Measurements from ENCODE around the gene MRFAP1L1. TPM values are rescaled to one million over a fixed set of nuclear protein-coding genes. Genes with fewer than 3 reads are reported as not detected.

Gene MRFAP1L1
- polyA plus RNA-seq, 1 donor from 2014 or later: 438 TPM

- Histone ChIP-seq H4K20me1 (ENCODE audit: insufficient read depth) (no peaks in the 10 kb centered on the region), H3K79me2 (replicated peaks; ENCODE audit: insufficient read depth, low read length) (no peaks in the 10 kb centered on the region), H2AFZ (ENCODE audit: low read depth, low read length) (no peak overlapping the region), H3F3A (ENCODE audit: insufficient read depth, low read length, poor library complexity, severe bottlenecking) (no peaks in the 10 kb centered on the region), H3K27ac (ENCODE audit: low read length) (no peak overlapping the region), H3K9ac (ENCODE audit: low read length) (no peak overlapping the region), H3K36me3 (ENCODE audit: insufficient read depth, low read length) (no peaks in the 10 kb centered on the region), H3K27me3 (ENCODE audit: insufficient read depth, low read depth, low read length) (no peaks in the 10 kb centered on the region), H3K9me3 (ENCODE audit: low read length) (no peaks in the 10 kb centered on the region), H3K4me3 (ENCODE audit: low read length) (no peak overlapping the region), H3K4me2 (ENCODE audit: low read length) (no peak overlapping the region), H3K9me2 (ENCODE audit: insufficient read depth, low read length) (no peaks in the 10 kb centered on the region)
- no peak for TF ChIP-seq RAD21 (conservative IDR thresholded peaks at IDR 0.05)
- no peak for TF ChIP-seq TAF1 (IDR thresholded peaks at IDR 0.05; ENCODE audit: low read depth)
- TF ChIP-seq, protein P1, sequence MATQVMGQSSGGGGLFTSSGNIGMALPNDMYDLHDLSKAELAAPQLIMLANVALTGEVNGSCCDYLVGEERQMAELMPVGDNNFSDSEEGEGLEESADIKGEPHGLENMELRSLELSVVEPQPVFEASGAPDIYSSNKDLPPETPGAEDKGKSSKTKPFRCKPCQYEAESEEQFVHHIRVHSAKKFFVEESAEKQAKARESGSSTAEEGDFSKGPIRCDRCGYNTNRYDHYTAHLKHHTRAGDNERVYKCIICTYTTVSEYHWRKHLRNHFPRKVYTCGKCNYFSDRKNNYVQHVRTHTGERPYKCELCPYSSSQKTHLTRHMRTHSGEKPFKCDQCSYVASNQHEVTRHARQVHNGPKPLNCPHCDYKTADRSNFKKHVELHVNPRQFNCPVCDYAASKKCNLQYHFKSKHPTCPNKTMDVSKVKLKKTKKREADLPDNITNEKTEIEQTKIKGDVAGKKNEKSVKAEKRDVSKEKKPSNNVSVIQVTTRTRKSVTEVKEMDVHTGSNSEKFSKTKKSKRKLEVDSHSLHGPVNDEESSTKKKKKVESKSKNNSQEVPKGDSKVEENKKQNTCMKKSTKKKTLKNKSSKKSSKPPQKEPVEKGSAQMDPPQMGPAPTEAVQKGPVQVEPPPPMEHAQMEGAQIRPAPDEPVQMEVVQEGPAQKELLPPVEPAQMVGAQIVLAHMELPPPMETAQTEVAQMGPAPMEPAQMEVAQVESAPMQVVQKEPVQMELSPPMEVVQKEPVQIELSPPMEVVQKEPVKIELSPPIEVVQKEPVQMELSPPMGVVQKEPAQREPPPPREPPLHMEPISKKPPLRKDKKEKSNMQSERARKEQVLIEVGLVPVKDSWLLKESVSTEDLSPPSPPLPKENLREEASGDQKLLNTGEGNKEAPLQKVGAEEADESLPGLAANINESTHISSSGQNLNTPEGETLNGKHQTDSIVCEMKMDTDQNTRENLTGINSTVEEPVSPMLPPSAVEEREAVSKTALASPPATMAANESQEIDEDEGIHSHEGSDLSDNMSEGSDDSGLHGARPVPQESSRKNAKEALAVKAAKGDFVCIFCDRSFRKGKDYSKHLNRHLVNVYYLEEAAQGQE (IDR thresholded peaks at IDR 0.05; ENCODE audit: borderline replicate concordance): no peak
- TF ChIP-seq EZH2 (IDR thresholded peaks at IDR 0.05; ENCODE audit: borderline replicate concordance, insufficient read depth, low read length, poor library complexity, severe bottlenecking): no peak
- no peak for TF ChIP-seq EP300 (conservative IDR thresholded peaks at IDR 0.05; ENCODE audit: poor library complexity, severe bottlenecking)
- no peak for TF ChIP-seq SMC3 (conservative IDR thresholded peaks at IDR 0.05; ENCODE audit: poor library complexity)
- no peak for TF ChIP-seq MXI1 (conservative IDR thresholded peaks at IDR 0.05; ENCODE audit: poor library complexity, severe bottlenecking)
- TF ChIP-seq, protein P2, sequence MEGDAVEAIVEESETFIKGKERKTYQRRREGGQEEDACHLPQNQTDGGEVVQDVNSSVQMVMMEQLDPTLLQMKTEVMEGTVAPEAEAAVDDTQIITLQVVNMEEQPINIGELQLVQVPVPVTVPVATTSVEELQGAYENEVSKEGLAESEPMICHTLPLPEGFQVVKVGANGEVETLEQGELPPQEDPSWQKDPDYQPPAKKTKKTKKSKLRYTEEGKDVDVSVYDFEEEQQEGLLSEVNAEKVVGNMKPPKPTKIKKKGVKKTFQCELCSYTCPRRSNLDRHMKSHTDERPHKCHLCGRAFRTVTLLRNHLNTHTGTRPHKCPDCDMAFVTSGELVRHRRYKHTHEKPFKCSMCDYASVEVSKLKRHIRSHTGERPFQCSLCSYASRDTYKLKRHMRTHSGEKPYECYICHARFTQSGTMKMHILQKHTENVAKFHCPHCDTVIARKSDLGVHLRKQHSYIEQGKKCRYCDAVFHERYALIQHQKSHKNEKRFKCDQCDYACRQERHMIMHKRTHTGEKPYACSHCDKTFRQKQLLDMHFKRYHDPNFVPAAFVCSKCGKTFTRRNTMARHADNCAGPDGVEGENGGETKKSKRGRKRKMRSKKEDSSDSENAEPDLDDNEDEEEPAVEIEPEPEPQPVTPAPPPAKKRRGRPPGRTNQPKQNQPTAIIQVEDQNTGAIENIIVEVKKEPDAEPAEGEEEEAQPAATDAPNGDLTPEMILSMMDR (IDR thresholded peaks at IDR 0.05; ENCODE audit: poor library complexity, severe bottlenecking): no peak
- TF ChIP-seq POLR2AphosphoS5 (IDR thresholded peaks at IDR 0.05): no peak
Observed at GRCh38 chr4:6733358-6734164, 23.9 kb upstream of the MRFAP1L1 start.

- no peaks in the 10 kb centered on the region for H3K9me2 ChIP-seq (ENCODE audit: insufficient read depth, low read length)
- no peaks in the 10 kb centered on the region for H3F3A ChIP-seq (ENCODE audit: insufficient read depth, low read length, poor library complexity, severe bottlenecking)
- no peak for TF ChIP-seq MXI1 (conservative IDR thresholded peaks at IDR 0.05; ENCODE audit: poor library complexity, severe bottlenecking)
- H3K4me3 ChIP-seq (ENCODE audit: low read length): no peak overlapping the region
- no peak overlapping the region for H2AFZ ChIP-seq (ENCODE audit: low read depth, low read length)
- no peaks in the 10 kb centered on the region for H3K27me3 ChIP-seq (ENCODE audit: insufficient read depth, low read depth, low read length)
- H3K79me2 ChIP-seq (replicated peaks; ENCODE audit: insufficient read depth, low read length): no peaks in the 10 kb centered on the region
- H3K36me3 ChIP-seq (ENCODE audit: insufficient read depth, low read length): no peaks in the 10 kb centered on the region
- no peaks in the 10 kb centered on the region for H3K9me3 ChIP-seq (ENCODE audit: low read length)
- no peak overlapping the region for H3K4me2 ChIP-seq (ENCODE audit: low read length)
- no peak overlapping the region for H3K9ac ChIP-seq (ENCODE audit: low read length)
- no peak overlapping the region for H3K27ac ChIP-seq (ENCODE audit: low read length)
- no peaks in the 10 kb centered on the region for H4K20me1 ChIP-seq (ENCODE audit: insufficient read depth)
Observed at GRCh38 chr4:6732441-6733357, 23.0 kb upstream of the MRFAP1L1 start.
